C4-2B (cell line): ENCODE measurements around the gene ZNF555.

ENCODE experiments used
- ZFX ChIP-seq: fragments of 450-650 bp; IDR thresholded peaks from 2 replicates; pipeline ENCODE4 v1.6.1; 2017
- TF ChIP-seq, protein P1 (sequence below): fragments of 450-650 bp; conservative IDR thresholded peaks from 2 replicates; pipeline ENCODE4 v1.5.1; 2017; ENCODE audit warnings: mild to moderate bottlenecking

DNA sequence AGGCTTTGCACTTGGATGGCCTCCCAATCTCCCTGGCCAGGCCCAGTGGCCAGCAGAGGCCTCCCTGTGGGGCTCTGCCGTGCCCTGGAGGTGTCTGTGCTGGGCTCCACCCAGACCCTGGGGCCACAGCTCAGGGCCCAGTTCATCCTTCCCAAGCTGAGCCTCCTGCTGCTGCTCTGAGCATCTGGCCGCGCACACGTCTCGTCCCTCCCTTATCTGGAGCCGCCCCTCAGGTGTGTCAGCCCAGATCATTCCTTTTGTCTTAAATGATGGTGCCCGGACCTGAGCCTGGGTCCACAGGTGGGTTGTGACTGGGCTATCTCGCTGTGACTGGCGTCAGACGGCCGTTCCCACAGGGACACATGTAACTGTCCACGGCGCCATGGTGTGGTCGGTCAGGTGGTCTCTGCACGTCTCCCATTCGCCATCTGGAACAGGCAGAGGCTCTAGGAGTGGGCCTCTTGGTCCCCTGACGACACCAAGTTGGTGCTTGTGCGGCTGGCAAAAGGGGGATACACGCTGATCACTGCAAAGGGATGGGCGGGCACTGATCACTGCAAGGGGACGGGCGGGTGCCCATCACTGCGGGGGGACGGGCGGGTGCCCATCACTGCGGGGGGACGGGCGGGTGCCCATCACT is 35.9 kb upstream of the ZNF555 start:
- TF ChIP-seq, protein P1, sequence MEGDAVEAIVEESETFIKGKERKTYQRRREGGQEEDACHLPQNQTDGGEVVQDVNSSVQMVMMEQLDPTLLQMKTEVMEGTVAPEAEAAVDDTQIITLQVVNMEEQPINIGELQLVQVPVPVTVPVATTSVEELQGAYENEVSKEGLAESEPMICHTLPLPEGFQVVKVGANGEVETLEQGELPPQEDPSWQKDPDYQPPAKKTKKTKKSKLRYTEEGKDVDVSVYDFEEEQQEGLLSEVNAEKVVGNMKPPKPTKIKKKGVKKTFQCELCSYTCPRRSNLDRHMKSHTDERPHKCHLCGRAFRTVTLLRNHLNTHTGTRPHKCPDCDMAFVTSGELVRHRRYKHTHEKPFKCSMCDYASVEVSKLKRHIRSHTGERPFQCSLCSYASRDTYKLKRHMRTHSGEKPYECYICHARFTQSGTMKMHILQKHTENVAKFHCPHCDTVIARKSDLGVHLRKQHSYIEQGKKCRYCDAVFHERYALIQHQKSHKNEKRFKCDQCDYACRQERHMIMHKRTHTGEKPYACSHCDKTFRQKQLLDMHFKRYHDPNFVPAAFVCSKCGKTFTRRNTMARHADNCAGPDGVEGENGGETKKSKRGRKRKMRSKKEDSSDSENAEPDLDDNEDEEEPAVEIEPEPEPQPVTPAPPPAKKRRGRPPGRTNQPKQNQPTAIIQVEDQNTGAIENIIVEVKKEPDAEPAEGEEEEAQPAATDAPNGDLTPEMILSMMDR = no peak
- no peak for TF ChIP-seq ZFX
